HG02759 (cell line): ENCODE measurements around the gene GALNT2.

Experiments
- ATAC-seq: cut with Tn5 transposase; IDR thresholded peaks from one replicate; pipeline ENCODE4 v1.9.1; 2021; ENCODE audit warnings: mild to moderate bottlenecking, moderate library complexity; ENCODE audit not compliant: unreplicated experiment

GALNT2 gene

GRCh38 chr1:230066466-230067404, at the start of gene GALNT2:
TSS of gene GALNT2 (plus strand) at chr1:230067238. CDS start at chr1:230067281, 43 bp downstream.
- peak; percentile 91 for ATAC-seq

- ATAC-seq = no peak
These were observed 46.6 kb upstream of the GALNT2 start for GRCh38 chr1:230020451-230020850.

- no peak for ATAC-seq
These were observed 44.2 kb upstream of the GALNT2 start for GRCh38 chr1:230022666-230023380.

- no peak for ATAC-seq
These were observed 41.4 kb upstream of the GALNT2 start for GRCh38 chr1:230025686-230026085.

GRCh38 chr1:230026139-230026538, 40.9 kb upstream of the GALNT2 start:
- ATAC-seq = no peak

GRCh38 chr1:230026572-230026971, 40.5 kb upstream of the GALNT2 start:
- no peak for ATAC-seq

GRCh38 chr1:230028602-230029223, 38.3 kb upstream of the GALNT2 start:
- no peak for ATAC-seq

GRCh38 chr1:230029244-230029941, 37.6 kb upstream of the GALNT2 start:
- ATAC-seq = no peak

- ATAC-seq = no peak
These were observed 36.8 kb upstream of the GALNT2 start for GRCh38 chr1:230030122-230030821.

GRCh38 chr1:230031131-230031530, 35.9 kb upstream of the GALNT2 start:
- ATAC-seq = no peak

GRCh38 chr1:230032516-230033281, 34.3 kb upstream of the GALNT2 start:
- no peak for ATAC-seq

- ATAC-seq = no peak
These were observed 29.8 kb upstream of the GALNT2 start for GRCh38 chr1:230037261-230037660.

GRCh38 chr1:230040440-230040839, 26.6 kb upstream of the GALNT2 start:
- no peak for ATAC-seq

GRCh38 chr1:230043081-230043480, 24.0 kb upstream of the GALNT2 start:
- ATAC-seq = no peak

GRCh38 chr1:230044729-230045128, 22.3 kb upstream of the GALNT2 start:
- ATAC-seq = no peak

- no peak for ATAC-seq
These were observed 19.7 kb upstream of the GALNT2 start for GRCh38 chr1:230047114-230047865.

- no peak for ATAC-seq
These were observed 18.7 kb upstream of the GALNT2 start for GRCh38 chr1:230048322-230048721.

- ATAC-seq = no peak
These were observed 18.1 kb upstream of the GALNT2 start for GRCh38 chr1:230048922-230049321.

- ATAC-seq = no peak
These were observed 17.3 kb upstream of the GALNT2 start for GRCh38 chr1:230049731-230050130.
